HG02610 (cell line): ENCODE data around the gene SARS2.

Experiments used
- ATAC-seq: cut with Tn5 transposase; IDR thresholded peaks from one replicate; pipeline ENCODE4 v1.9.1; 2021; ENCODE audit warnings: mild to moderate bottlenecking, moderate library complexity; ENCODE audit not compliant: unreplicated experiment

SARS2 gene

DNA sequence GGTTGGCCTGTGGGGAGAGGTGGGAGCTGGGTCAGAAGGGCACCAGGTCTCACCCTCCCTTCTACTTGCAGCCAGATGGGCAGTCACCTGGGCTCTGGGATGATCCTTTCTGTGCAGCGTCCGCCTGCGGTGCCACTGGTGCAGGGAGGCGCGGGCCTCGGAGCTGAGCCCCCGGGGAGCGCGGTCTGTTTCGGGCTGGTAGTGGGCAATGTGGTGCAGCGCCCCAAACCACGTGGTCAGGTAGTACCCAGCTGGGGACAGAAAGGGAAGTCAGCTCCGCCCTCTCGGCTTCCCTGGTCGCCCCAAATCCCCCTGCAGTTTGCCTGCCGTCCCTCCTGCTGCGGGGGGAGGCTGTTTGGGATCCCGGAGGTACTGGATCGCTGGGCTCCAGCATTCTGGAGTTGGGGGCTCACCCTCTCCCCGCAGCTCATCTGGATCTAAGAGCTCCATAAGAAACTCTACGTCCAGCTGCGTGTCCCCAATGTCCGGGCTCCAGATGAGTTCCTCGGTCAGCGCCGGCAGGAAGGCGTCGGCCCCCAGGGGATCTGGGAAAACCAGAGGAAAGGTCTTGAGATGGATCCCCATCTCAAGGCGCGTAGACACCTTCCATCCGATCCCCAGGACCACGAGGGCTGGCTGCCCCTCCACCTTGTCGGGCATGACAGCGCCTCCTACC lies 61.3 kb downstream of the SARS2 start:
- ATAC-seq: no peak

DNA sequence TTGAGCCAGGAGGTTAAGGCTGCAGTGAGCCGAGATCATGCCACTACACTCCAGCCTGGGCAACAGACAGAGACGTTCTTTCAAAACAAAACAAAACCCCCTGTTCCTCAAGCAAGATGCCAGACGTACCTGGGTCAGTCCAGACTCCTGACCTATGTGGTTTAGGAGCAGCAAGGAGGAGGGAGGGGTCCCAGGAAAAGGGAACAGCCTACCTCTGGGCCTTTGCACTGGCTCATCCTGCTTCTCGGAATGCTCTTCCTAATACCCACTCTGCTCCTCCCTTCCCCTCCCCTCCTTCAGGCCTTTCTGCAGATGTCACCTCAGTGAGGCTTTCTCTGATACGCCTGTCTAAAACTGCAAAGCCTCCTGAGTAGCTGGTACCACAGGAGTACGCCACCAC lies 62.0 kb downstream of the SARS2 start:
- ATAC-seq: no peak

DNA sequence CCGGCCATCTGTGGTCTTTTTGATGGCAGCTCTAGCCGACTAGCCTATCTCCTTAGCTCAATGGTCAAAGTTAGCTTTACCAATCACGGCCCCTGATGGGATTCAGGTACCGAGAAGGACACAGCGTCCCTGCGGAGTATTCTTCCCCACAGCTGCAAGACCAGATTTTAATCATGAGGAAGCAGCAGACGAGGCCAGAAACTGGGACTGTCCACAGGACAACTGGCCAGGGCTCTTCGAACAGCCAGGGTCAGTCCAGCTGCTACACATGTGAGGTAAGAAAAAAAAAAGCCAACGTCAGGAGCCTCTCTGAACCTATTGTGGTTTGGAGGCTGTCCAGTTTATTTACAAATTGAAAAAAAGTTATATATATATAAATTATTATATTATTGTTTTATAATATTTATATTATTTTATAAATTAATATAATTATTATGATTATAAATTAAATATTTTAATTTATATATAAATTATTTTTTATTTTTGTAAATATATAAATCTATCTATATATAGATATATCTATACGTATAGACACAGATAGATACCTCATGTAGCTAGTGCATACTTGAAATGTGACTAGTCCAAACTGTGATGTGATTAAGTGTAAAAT lies 63.3 kb downstream of the SARS2 start:
- no peak for ATAC-seq
